LNCaP clone FGC (cell line): Measurements from ENCODE around the gene PPP2CA.
"Not testable (repeated sequence)": the region's sequence is repeated elsewhere in the genome, so short reads cannot be mapped to it uniquely, and the experiment has no call there.

Experiments used
- DNase-seq: peaks from one replicate; pipeline ENCODE4 v3.0.0-alpha.2; 2011; ENCODE audit warnings: low read depth
- H3K4me3 ChIP-seq: 2 replicates; pipeline ENCODE4 v1.5.1; 2011; ENCODE audit warnings: mild to moderate bottlenecking, low read depth, low read length, control low read depth
- CTCF ChIP-seq: IDR thresholded peaks from 2 replicates; pipeline ENCODE4 v1.5.1; 2012; ENCODE audit warnings: mild to moderate bottlenecking; ENCODE audit not compliant: control insufficient read depth, insufficient read depth; ENCODE audit errors: extremely low read depth

The PPP2CA gene

DNA sequence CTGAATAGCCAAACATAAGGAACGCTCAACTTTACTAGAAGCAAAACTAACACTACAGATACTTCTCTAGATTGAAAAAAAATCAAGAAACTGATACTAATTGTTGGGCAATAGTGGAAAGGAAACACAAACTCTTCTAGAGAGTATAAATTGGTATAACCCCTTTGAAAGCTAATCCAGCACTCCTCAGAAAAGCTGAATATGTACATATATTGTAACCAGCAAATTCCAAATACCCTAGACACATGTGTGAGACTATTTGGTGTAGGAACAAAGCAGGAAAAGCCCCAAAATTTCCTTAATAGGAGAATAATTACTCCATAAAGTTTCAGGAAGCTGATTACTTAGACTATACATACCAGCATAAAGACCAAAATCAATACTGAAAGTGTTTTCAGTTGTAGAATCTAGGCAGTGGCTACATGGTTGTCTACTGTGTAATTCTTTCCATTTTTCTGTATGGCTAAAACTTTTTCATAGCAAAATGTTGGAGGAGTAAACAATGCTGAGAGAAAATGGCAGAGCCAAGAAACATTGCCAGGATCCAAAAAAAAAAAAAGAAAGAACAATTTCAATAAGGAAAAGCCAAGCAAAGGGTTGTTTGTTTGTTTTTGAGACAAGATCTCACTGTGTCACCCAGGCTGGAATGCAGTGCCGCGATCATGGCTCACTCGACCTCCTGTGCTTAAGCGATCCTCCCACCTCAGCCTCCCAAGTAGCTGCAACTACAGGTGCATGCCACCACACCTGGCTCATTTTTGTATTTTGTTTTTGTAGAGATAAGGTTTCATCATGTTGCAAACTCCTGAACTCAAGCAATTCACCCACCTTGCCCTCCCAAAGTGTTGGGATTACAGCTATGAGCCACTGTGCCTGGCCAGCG is 64.1 kb downstream of the PPP2CA start:
- TF ChIP-seq CTCF: no peak
- H3K4me3 ChIP-seq: no peak overlapping the region
- no peak for DNase-seq

DNA sequence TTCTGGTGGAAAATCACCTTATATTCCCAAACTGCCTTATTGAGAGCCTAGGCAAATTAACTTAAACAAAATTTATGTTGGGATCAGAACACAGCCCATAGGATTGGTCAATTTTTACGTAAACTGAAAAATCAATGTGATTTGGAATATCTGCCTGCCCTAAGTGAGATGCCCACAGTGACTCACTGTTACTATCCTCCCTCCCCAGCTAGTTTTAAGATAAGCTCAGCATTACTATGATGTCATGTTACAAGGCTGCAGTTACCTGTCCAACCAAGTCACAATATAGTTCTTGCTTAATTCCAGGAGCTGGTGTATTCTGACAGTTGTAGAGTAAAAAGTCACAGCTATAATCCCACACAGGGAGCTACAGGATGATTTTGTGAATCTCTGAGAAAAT is 72.2 kb downstream of the PPP2CA start:
- no peak overlapping the region for H3K4me3 ChIP-seq
- no peak for TF ChIP-seq CTCF
- DNase-seq: no peak

GRCh38 chr5:134153241-134153640 is 72.6 kb downstream of the PPP2CA start:
- no peak for DNase-seq
- no peak for TF ChIP-seq CTCF
- no peak overlapping the region for H3K4me3 ChIP-seq

GRCh38 chr5:134152173-134152832 is 73.6 kb downstream of the PPP2CA start:
- DNase-seq, H3K4me3 ChIP-seq: not testable (repeated sequence)

DNA sequence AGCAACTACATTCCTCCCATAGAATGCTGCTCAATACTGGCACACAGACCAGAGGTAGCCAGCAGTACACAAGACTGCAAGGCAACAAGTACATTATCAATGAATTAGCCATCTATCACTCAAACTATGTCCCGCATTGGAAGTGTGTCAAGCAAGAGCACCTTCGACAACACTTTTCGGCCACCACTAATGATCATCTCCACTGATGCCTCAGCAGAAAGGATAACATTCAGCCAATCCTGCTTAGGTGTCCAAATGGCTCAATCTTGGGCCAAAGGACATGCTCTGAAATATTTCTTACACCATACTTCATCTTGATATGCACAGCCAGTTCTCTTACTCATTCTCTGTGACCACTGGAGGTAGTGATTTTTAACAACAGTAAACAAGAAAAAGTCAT is 74.2 kb downstream of the PPP2CA start:
- no peak for TF ChIP-seq CTCF
- no peak for DNase-seq
- H3K4me3 ChIP-seq: no peak overlapping the region

GRCh38 chr5:134149571-134150303 is 76.1 kb downstream of the PPP2CA start:
- no peak for TF ChIP-seq CTCF
- no peak overlapping the region for H3K4me3 ChIP-seq
- DNase-seq: no peak

GRCh38 chr5:134148986-134149539 is 76.8 kb downstream of the PPP2CA start:
- no peak for TF ChIP-seq CTCF
- no peak for DNase-seq

More at GRCh38 chr5:134148986-134149539, 76.8 kb downstream of the PPP2CA start:
- H3K4me3 ChIP-seq: no peak overlapping the region
